GM12891 (cell line): Measurements from ENCODE around the gene GABBR2.

ENCODE experiments used
- POLR2A ChIP-seq: IDR thresholded peaks from 2 replicates; pipeline ENCODE4 v1.6.1; 2011; ENCODE audit warnings: low read depth, low read length, control low read depth
- POLR2AphosphoS5 ChIP-seq: IDR thresholded peaks from 2 replicates; pipeline ENCODE4 v1.6.1; 2011; ENCODE audit warnings: low read depth, low read length, control low read depth
- SPI1 ChIP-seq: IDR thresholded peaks from 2 replicates; pipeline ENCODE4 v1.6.1; 2011; ENCODE audit warnings: low read depth, low read length, control low read depth
- TAF1 ChIP-seq: IDR thresholded peaks from 2 replicates; pipeline ENCODE4 v1.6.1; 2011; ENCODE audit warnings: low read depth, low read length, control low read depth

GRCh38 chr9:98416294-98417248 lies 292.2 kb downstream of the GABBR2 start:
- TF ChIP-seq POLR2A (no peak), POLR2AphosphoS5 (no peak), TAF1 (no peak), SPI1 (no peak)
